ELF-1 (cell line): ENCODE measurements around the gene HOXA2.

ENCODE experiments used
- DNase-seq: peaks from one replicate; pipeline ENCODE4 v3.0.0-alpha.2; 2016; ENCODE audit warnings: low read depth, low spot score

HOXA2 gene

DNA sequence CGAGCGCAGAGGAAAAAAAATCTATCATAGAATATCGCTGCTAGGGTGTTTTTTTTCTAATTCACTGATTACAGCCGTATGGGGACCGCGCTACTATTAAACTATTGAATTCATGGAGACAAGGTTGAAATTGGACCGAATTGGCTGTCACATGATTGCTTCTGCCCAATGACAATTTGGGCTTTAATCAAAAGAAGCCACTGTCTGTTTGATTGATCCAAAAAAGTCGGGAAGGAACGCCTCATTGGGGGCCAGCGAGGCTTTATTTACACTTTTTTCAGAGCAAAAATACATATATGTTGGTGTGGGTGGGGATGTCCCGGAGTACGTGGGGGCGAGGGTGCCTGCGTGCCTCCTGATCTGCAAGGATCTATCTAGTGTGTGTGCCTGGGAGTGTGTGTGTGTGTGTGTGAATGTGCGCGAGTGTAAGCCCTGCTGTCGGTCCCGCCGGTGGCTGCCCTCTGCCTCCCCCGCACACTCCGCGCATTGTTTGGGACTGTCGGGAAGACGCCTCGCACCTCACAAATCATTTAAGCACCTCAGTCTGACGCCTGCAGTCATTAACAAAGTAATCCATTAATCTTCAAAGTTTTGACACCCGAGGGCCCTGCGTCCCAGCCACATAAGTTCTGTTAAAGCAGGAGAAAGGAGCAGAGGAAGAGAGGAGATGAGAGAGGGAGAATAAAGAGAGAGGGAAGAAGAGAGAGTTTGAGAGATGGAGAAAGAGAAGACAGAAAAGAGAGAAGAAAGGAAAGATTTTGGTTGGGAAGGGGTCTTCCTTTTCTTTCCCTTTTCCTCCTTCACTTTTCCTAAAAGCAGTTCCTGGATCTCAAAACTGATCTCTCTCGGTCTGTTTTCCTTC, at the start of gene HOXA2:
Gene HOXA2, minus strand, starts transcription at position 103 of the 862 bp plus-strand sequence. CDS start 183 bp downstream, outside the sequence.
- peak; percentile 63 for DNase-seq

DNA sequence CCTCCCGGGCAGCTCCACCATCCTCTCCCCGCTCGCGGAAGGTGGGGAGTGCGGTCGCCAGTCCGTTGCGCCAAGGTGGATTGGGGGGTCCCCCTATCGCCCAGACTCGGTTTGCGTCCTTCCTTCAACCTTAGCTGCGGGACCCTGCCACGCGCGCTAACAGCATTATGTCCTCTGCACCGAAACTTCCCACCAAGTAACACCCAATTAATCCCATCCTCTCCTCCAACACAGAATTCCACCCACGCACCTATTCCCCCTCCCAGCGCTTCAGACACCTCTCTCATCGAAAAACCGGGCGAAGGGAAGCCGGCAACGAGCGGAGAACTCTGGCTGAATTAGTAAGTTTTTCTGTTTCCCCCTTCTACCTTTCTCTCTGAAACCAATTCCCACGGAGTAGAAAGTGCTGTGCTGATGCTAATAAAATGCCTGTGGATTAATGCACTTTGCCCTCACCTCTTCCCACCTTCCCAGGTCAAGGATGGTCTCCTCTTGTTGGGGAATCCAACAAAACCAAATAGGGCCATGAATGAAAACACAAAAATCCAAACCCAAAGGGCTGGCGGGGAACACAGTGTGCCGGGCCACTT, 49.0 kb upstream of the HOXA2 start:
- no peak for DNase-seq

DNA sequence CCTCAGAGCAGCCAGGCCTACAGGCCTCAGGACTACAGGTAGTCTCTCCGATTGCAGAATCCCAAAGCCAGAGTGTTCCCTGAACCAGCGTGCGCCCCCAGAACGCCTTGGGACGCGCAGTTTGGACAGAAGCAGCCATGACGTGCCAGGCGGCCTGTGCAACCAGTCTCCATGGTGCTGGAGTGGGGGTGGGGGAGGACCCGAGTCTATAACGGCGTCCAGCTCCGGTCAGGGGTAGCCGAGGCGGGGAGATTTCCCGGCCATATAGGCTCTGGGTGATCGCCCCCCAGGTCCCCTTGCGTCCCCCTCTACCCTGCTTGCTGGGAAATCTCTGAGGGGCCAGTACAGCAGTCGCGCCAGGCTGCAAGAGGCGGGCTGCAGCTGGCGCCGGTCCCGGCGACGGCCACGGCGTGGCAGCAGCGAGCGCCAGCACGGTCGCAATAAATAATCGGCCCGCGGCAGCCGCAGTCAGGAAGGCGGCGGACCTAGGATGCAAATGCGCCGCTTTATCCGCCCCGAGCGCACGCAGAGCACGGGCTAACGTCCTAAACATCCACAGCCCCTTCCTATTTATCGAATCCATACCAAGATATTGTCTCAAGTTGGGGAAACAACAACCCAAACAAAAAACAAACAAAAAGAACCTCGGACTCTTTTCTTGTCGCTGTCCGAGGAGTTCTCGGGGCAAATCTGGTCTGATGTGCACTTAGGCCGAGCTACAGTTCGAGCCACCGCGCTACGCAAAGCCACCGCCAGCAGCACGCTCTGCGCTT, 48.3 kb upstream of the HOXA2 start:
- DNase-seq = peak; percentile 92

DNA sequence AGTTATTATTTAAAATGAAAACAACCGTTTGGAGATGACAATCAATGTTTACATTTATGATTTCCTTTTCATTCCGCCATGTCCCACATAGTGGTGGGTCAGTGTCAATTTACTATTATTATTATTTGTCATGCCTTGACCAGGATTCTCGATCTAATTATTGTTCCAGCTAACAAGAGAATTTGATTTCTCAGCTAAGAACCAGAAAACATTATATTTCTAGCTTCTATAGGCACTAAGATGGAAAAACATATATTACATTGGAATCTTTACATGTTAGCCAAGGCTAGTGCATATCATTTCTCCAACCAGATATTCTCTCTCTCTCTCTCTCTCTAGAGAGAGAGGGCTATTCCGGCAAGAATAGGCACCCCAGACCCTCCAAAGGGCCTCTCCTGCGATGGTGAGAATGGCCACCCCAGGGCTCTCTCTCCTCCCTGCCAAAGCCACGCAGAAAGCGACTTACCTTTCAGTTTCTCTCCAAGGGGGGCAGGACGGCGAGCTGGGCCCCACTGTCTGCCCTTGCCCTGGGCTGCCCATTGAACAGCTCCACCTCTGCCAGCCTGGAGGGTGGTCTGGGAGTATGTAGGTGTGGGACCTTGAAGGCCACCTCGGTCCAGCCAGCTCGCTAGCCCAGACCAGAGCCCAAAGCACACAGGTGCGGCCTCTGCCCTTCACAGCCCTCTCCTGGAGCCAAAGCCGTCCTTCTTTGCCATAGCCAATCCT, 47.5 kb upstream of the HOXA2 start:
- no peak for DNase-seq

DNA sequence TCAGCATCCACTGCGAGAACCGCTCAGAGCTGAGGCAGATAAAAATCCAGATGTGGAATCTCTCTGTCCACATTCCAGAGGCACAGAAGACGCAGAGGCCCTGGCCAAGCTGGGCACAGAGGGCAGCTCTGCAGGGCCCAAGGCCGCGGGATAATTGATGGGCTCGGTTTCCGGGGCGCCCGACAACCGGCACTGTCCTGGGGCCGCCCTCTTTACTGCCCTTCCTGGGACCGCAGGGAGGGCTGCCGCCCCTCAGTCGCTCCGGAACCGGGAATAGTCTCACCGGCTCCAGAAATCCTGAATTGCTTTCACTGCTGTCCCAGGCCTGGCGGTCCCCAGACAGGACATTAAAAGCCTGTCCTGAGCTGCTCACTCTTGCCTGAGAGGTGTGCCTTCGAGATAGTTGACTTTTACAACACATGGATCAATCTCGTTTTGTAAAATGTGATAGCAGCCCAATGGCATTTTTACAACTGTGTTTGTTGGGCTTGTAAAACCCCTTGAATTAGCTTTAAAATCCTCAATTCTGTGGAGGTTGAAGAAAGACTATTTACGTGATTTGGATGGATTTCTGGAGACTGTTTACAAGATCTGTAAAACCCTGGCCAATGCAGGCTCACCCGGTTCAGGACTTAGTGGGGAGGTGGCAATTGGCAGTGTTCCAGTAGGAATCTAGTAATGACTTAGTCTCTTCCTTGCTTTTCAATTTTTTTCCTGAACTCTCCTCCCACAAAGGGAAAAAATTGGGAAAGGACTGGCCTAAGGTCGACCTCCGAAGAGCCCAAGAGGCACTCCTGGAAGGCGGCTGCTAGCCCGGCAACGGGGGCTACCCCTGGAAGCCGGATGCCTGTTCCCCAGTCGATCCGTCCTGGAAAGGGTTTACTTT, 46.5 kb upstream of the HOXA2 start:
- DNase-seq = peak; percentile 28

DNA sequence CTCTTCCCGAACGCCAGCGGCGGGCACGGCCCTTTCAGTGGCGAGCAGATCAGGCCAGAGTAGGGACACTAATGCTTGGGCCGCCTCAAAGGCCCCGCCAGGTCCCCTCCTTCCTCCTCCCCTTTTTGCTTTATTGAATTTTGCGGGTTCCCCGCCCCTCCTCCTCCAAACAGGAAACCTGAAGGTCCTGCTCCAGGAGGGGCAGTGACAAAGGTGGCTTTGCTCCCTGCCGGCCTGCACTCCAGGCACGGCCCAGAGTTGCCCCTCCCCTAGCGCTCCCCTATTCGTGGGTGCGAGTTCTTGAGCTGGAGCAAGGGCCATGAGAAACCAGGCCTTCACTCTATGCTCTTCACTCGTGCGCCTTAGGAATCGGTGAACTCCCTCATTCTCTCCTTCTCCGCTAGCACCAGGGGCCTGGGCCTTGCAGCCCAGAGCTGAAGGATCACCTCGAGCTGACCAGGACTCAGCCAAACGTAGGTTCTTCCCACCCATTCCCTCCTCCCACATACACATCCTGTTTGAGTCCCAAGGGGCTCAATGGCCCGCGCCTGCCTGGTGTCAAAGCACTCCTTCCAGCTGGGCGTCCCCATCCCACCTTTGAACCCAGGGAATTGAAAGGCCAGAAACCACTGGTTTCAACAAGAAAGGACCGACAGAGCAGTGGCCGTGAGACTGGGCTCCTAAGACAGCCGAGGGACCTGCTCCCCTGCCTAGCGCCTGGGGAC, 45.7 kb upstream of the HOXA2 start:
- DNase-seq = peak; percentile 51

DNA sequence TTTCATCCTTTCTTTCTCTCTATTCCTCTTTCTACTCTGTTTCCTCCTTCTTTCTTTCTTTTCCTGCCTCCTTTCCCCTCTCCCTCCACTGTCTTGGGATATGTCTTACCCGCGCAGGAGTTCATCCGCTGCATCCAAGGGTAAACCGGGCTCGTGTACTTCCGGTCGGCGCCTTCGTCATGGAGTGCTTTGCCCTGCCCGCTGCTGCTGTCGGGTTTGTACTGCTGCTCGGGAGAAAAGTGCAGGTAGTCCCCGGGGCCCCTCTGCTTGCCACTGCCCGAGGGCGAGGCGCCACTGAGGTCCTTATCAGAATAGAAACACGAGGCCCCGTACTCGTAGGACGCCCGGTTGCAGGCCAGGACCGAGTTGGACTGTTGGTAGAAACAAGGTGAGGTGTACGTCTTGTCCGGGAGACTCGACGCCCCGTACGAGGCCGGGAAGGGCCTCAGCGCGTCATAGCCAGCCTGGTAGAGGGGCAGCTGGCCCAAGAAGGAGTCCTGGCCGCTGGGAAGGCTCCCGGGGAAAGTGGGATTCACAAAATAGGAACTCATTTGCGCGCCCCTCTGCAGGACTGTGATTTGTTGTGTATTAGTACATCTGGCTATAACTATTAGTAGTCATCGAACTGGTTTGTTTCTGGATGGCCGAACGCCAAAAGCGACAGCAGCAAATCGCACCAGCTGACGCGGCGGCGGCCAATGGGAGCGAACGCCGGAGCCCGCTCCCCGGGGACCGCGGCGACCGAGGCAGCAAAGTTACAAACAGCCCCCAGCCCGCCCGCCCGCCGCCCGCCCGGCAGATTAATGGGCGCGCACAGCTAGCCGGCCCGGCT, 44.9 kb upstream of the HOXA2 start, which contains the start of gene HOXA6:
Gene HOXA6, minus strand, starts transcription at position 576 of the 832 bp plus-strand sequence. Its CDS starts 25 bp downstream, at position 551.
- peak; percentile 58 for DNase-seq

DNA sequence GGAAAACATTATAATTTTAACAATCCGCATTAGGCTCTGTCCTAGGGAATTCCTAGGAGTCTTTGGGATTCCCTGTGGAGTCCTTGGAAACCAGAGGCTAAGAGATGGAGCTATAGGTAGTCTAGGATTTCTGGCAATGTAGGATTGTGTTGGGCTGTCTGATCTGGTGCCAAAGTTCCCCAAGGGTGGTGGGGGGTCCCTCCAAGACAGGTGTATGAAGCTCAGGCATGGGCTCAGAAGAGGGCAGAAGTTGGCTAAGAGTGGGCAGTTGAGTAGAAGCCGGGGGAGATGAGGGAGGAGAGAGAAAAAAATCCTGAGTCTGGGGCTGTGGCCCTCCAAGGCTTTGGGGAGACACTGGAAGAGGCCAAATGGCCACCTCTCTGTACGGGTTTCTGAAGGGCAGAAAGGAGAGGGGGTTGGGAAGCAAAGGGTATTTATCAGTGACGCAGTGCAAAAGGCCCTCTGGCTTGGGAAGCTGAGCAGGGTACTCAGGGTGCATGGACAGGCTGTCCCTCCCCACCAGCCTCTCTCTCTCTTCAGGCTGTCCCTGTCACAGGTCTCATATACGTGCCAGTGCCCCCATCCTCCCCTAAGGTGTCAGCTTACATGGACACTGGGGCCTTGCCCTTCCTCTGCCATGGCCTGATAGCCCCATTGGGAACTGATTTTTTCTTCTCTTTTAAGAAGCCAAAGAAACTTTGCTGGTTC, 44.2 kb upstream of the HOXA2 start:
- DNase-seq = no peak

DNA sequence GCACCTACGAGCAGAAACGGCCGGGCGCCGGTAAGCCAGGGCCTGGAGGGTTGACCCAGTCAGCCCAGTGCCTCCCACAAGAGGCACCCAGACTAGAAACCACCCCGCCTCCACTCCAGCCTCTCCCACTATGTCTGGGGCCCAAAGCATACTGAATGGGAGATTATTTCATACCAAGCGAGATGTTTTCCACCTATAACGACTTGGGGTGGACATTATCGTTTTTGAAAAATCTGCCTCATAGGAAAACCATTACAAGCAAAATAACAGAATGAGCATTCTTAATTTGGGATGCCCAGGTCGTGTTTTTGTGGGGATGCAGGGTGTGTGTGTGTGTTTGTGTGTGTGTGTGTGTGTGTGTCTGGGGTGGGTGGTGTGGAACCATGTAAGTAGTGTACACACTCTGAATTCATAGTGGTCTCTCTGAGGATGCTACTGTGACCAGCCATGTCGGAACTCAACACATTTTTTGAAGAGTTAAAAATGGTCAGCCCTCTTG, 43.5 kb upstream of the HOXA2 start:
- no peak for DNase-seq

DNA sequence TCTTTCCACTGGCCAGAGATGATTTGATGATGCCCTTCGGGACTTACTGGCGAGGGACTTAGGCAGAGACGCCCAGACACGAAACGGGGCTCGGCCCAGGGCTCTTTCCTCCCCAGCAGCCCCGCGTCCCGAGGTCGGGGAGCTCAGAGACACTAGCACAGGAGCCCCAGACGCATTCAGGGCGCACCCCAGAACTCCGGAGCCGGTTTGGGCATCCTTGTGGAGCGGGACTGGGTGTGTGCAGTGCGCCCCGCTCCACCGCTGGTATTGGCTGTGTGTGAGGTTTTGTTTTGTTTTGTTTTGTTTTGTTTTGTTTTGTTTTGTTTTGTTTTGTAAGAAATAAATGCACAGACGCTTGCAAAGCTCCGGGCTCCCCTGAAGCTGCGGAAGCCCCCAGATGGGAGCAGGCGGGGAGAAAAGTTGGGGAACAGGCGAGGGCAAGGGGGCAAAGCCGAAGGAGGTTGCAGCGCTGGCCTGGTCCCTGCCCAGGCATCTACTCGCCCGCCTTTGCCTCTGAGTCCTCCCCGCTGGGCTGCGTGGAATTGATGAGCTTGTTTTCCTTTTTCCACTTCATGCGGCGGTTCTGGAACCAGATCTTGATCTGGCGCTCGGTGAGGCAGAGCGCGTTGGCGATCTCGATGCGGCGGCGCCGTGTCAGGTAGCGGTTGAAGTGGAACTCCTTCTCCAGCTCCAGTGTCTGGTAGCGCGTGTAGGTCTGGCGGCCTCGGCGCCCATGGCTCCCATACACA, 42.9 kb upstream of the HOXA2 start:
- peak; percentile 43 for DNase-seq

DNA sequence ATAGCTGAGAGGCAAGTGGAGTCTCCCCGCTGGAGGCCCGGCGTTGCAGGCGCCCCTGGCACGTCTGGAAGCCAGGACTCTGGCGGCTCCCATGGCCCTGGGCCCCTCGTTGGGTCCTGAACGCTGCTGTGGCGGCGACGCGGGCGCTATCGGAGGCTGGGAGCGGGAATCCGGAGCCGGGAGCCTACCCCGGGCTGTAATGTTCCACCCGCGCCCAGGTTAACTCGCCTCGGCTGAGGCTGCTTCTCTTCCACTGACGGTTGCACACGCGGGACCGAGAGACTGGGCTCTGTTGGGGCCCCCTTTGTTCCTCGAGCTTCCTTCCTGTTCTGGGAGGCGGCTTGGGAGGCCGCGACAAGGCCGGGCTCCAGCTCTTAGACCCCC, 42.3 kb upstream of the HOXA2 start:
- DNase-seq = peak; percentile 45

DNA sequence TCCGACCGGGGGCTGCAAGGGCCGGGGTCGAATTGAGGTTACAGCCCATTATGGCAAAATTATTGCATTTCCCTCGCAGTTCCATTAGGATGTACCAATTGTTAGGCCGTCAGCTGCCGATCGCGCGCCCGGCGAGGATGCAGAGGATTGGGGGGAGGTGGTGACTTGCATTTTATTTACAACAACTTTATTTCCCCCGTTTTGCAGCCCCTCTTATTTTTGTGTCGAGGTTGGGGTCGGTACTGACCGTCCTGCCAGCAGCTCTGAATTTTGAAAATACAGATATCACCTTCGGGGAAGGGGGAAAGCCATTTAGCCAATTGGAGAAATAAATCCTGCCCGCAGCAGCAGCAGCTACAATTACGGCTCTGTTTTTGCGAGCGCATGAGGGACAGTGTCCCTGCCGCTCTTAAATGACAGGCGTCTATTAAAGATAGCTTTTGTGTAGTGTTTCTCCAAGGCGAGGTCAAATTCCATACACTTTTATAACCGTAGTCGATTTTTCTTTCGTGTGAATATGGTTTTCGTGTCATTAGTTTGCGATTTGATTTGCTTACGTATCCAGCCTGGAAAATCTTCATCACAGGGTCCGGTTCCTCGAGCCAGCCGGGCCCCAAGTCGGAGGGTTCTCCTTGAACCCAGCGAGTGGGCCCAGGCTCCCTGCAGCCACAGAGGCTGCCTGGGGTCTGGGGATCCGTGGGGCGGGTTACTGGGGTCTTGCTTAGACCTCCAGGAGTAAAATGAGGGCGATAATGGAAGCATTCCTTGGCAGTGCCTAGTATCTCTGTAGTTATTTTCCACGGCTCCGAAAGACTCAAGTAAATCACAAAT, 41.7 kb upstream of the HOXA2 start:
- DNase-seq = peak; percentile 24

DNA sequence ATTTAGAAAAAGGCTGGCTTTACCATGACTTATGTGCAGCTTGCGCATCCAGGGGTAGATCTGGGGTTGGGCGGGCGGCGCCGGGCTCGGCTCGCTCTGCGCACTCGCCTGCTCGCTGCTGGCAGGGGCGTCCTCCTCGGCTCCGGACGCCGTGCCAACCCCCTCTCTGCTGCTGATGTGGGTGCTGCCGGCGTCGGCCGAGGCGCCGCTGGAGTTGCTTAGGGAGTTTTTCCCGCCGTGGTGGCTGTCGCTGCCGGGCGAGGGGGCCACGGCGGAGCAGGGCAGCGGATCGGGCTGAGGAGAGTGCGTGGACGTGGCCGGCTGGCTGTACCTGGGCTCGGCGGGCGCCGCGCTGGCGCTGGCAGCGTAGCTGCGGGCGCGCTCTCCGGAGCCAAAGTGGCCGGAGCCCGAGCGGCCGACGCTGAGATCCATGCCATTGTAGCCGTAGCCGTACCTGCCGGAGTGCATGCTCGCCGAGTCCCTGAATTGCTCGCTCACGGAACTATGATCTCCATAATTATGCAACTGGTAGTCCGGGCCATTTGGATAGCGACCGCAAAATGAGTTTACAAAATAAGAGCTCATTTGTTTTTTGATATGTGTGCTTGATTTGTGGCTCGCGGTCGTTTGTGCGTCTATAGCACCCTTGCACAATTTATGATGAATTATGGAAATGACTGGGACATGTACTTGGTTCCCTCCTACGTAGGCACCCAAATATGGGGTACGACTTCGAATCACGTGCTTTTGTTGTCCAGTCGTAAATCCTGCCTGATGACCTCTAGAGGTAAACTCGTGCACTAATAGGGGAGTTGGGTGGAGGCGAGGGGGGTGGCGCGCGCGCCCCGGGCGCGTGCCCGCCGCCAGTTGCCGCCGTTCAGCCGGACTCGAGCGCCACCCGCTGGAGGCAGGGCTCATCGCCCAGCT, 40.8 kb upstream of the HOXA2 start, which contains the start of gene HOXA5:
Gene HOXA5, minus strand, starts transcription at position 659 of the 927 bp plus-strand sequence. Its CDS starts 74 bp downstream, at position 585.
- DNase-seq = peak; percentile 96

DNA sequence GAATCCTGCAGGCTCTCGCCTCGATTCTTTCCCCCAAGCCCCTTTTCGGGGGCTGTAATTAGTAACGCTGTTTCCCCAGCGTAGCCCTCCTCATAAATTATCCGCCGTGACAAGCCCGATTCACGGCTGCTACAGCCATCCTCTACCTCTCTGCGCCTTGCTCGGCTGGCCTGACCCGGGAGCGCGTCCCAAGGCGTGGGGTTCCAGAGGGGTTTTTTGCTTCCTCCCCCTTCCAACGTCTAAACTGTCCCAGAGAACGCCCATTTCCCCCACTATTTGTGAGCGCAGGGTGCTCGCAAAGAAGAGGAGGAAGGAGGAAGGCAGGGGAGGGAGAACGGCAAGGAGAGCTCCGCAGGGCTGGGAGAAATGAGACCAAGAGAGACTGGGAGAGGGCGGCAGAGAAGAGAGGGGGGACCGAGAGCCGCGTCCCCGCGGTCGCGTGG, 40.1 kb upstream of the HOXA2 start:
- no peak for DNase-seq

DNA sequence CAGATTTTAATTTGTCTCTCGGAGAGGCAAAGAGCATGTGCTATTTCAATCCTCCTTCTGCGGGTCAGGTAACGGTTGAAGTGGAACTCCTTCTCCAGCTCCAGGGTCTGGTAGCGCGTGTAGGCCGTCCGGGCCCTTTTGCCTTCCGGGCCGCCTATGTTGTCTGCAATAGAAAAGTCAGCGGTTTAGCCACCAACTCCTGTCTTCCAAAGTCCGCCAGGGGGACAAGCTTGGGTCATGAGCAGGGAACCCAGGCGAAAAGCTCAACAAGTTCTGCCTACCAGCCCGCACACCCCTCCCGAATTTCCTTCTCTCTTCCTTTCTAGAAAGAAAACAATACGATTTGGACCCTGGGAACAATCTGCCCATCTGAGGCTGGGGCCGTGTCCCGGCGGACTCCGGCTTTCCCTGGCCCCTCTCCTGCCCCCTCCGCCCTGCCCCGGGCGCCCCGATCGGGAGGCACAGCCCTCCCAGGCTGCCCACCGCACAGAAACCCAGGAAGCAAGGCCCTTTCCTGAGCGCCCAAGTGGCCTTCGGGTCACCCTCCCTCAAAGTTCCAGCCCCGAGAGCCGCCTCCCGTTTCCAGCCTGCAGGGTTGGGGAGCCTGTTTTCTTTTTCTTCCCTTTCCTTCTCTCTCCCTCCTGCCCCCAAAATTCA, 39.6 kb upstream of the HOXA2 start:
- DNase-seq = peak; percentile 83
